ENCODE results near the gene SATL1. TPM values are rescaled to one million over a fixed set of nuclear protein-coding genes. Genes with fewer than 3 reads are reported as not detected.
"Not testable (repeated sequence)": the region's sequence is repeated elsewhere in the genome, so short reads cannot be mapped to it uniquely, and the experiment has no call there.

SATL1 gene
- total and polyA plus RNA-seq, 8 donors, result 0.37 to 0.66 (median 0.51) TPM; not detected in 2

GRCh38 chrX:85089321-85089840, 154.2 kb downstream of the SATL1 start:
- TF ChIP-seq CTCF (IDR thresholded peaks at IDR 0.05), result no peak
- Histone ChIP-seq H3K27ac (no peak overlapping the region), H3K4me3 (no peak overlapping the region), H3K9me3 (no peaks in the 10 kb centered on the region), H3K4me1 (no peaks in the 10 kb centered on the region), H3K36me3 (peaks cover 0 to 13% of the 10 kb centered on the region in 2 donors), H3K27me3 (no peaks in the 10 kb centered on the region)
- ATAC-seq, result no peak
- DNase-seq, result no peak
- intact Hi-C loops (cut with DNase I), result no loop called here

- Histone ChIP-seq H3K36me3 (peaks cover 0 to 8% of the 10 kb centered on the region in 2 donors), H3K9me3 (no peaks in the 10 kb centered on the region), H3K27ac (no peak overlapping the region), H3K4me3 (no peak overlapping the region), H3K4me1 (no peaks in the 10 kb centered on the region), H3K27me3 (no peaks in the 10 kb centered on the region)
- DNase-seq, result peak in 2 of 4 donors; percentile 4 to 15
- peak; percentile 40 to 73 for TF ChIP-seq CTCF (IDR thresholded peaks at IDR 0.05)
- ATAC-seq, result peak; percentile 87
- intact Hi-C loops (cut with DNase I), result no loop called here
Measured at GRCh38 chrX:85084770-85085393, 158.7 kb downstream of the SATL1 start.

- intact Hi-C loops (cut with DNase I), result not testable (repeated sequence)
Measured at GRCh38 chrX:85077247-85077646, 166.3 kb downstream of the SATL1 start.

GRCh38 chrX:85065512-85066198, 177.9 kb downstream of the SATL1 start:
- DNase-seq, result no peak
- no peaks in the 10 kb centered on the region for H3K9me3 ChIP-seq
- no peak overlapping the region for H3K27ac ChIP-seq
- no peak overlapping the region for H3K4me3 ChIP-seq
- no peaks in the 10 kb centered on the region for H3K36me3 ChIP-seq
- intact Hi-C loops (cut with DNase I), result no loop called here
- no peaks in the 10 kb centered on the region for H3K4me1 ChIP-seq
- no peaks in the 10 kb centered on the region for H3K27me3 ChIP-seq
- no peak for TF ChIP-seq CTCF (IDR thresholded peaks at IDR 0.05)
- ATAC-seq, result no peak

More at GRCh38 chrX:85077247-85077646, 166.3 kb downstream of the SATL1 start:
- H3K36me3 ChIP-seq, ATAC-seq, DNase-seq, H3K27me3 ChIP-seq, H3K9me3 ChIP-seq, H3K27ac ChIP-seq, H3K4me1 ChIP-seq, H3K4me3 ChIP-seq: not testable (repeated sequence)

GRCh38 chrX:85052636-85053343, 190.8 kb downstream of the SATL1 start:
- peak; percentile 31 for ATAC-seq
- intact Hi-C loops (cut with DNase I), result no loop called here

More at GRCh38 chrX:85052636-85053343, 190.8 kb downstream of the SATL1 start:
- H3K27me3 ChIP-seq, result no peaks in the 10 kb centered on the region
- H3K4me1 ChIP-seq, result no peaks in the 10 kb centered on the region
- H3K9me3 ChIP-seq, result no peaks in the 10 kb centered on the region
- H3K4me3 ChIP-seq, result no peak overlapping the region
- DNase-seq, result no peak
- H3K36me3 ChIP-seq, result no peaks in the 10 kb centered on the region
- TF ChIP-seq CTCF (IDR thresholded peaks at IDR 0.05), result peak in 1 of 2 donors; percentile 8
- H3K27ac ChIP-seq, result no peak overlapping the region

Measured in left lung (tissue), 10 donors.